NCI-H82 treated with DMSO at 0.1 percent for 48 hours (cell line): ENCODE results near the gene UBE2L5.

Experiments
- DNase-seq: peaks from one replicate; lab custom pipeline; 2025; ENCODE audit not compliant: unreplicated experiment; lab: John Stamatoyannopoulos, UW

The UBE2L5 gene

GRCh38 chr13:30466841-30467252, 44.6 kb downstream of the UBE2L5 start:
- peak; percentile 61 for DNase-seq

- DNase-seq = no peak
Measured at GRCh38 chr13:30473675-30474074, 51.4 kb downstream of the UBE2L5 start.

- no peak for DNase-seq
Measured at GRCh38 chr13:30477346-30478195, 55.3 kb downstream of the UBE2L5 start.
